Stimulated activated CD8-positive, alpha-beta memory T cell treated with anti-CD3 and anti-CD28 coated beads, Interleukin-4, amount 100 ng/mL, for 48 hours (primary cell): ENCODE results near the gene FUOM.

Experiments used
- DNase-seq: peaks from one replicate; pipeline ENCODE4 v3.0.0-alpha.2; 2020

Gene FUOM

DNA sequence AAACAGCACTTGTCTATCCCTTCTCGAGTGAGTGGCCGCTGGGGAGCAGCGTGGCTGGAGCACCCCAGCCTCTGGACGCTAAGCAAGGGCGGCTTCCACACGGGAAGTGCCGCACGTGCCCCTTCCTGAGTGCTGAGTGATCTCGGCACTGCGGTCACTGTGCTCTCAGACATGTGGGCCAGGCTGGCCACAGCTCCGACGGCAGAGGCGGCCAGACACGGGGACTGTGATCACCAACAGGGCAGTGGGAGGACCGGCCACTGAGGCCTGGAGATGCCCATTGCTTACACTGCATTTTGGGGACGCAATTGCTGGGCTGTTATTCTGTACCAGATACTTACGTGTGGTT is 8.3 kb upstream of the FUOM start:
- no peak for DNase-seq

DNA sequence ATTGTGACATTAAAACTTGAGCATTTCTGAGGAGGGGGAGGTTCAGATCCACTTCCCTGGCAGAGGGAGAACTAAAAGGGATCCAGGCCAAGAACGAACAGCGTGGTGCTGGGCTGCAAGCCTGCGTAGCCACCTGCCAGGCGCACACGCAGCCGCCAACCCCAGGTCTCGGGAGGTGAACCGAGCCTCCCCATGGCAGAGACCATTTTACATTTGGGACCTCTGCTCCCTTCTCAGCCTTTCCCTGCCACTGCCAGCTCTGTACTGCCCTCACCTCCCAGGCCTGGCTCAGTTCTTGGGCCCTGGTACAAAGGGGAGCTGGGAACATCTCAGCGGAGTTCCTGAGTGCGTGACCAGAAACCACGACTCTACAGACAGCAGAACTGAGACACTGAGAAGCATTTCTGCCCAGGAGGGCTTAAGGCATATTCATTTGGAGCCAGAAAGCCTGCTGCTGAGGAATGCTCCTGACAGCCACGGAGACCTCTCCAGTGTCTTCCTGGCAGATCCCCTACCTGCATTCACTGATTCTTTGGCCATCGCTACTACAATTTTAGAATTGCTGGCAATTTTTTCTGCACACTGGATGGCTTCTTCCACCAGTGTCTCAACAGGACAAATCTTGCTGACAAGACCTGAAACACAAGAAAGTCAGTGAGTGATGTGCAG is 7.8 kb upstream of the FUOM start:
- DNase-seq = no peak

DNA sequence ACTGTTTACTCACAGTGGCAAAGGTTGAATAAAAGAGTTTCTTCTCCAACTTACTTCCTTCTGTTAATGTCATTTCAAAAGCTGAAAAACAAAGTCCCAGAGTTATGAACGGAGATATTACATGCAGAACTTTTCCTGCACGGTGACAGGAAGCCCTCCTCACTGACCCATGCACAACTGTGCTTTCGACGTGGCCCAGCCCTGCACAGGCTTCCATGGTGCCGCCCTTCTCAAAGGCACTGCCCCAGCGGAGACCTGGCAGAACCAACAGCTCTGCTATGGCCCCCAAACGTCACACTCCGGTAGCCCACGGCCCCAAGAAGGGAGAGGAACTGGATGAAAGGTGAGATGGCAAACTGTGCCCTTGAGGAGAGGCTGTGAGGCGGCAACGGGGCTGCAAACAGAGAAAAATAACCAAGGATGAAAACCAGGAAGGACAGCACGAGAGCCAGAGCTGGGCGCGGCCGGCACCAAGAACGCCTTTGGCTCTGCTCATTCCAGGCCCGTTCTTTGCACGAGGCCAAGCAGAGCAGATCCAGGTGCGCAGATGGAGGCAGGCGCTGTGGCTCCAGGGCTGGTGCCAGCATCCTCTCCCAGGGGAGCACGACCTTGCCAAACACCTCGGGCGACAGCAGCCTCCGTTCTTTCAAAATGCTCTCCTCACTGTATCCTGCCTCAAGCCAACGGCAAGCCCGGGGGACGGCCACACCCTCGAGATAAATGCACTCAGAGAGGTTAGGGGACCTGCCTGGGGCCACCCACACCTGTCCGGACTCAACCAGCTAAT is 7.0 kb upstream of the FUOM start:
- DNase-seq = no peak

DNA sequence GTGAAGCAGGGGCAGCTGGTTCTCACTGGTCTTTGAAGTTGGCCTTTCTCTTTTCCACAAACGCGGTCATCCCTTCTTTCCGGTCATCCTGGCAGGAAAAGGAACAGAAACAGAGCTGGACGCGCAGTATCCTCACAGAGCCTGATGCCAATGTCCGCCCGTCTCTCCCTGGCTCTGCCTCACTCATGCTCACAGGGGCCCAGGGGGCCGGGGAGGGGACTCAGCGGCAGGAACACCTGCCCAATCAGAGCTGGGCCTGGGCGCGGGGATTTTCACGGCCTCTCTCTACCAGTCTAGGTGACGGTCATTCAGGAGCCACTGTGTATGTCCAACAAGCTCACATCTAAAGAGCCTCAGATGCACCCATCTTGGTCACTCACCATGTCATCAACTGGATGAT is 5.0 kb upstream of the FUOM start:
- no peak for DNase-seq

DNA sequence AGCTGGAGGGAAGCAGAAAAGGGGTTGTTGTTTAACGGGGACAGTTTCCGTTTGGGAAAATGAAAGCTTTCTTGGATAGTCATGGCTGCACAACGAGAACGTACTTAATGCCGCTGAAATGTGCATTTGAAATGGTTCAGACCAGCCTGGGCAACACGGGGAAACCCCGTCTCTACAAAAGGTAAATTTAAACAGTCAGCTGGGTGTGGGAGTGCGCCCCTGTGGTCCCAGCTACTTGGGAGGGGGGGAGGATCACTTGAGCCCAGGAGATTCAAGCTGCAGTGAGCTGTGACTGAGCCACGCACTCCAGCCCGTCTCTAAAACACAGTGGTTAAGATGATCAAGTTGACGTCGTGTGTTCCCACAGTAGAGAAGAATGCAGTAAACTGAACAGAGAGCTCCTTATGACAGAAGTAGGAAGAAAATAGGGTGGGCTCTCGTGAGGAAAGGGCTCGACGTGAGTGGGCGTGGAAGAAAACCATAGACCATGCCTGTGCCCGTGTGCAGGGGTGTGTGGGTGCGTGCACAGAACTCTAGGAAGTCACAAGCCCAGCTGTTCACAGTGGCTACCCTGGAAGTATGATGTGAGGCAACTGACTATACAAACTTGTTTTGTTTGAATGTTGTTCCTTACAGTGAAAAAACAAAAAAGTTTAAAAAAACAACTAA is 4.1 kb upstream of the FUOM start:
- DNase-seq = no peak

DNA sequence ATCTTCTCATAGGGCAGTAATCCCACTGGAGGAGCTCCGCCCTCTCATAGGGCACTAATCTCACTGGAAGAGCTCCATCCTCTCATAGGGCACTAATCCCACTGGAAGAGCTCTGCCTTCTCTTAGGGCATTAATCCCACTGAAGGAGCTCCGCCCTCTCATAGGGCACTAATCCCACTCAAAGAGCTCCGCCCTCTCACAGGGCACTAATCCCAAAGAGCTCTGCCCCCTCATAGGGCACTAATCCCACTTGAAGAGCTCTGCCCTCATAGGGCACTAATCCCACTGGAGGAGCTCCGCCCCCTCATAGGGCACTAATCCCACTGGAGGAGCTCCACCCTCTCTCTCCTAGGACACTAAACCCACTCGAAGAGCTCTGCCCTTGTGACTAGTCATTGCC is 3.4 kb upstream of the FUOM start:
- DNase-seq = no peak

DNA sequence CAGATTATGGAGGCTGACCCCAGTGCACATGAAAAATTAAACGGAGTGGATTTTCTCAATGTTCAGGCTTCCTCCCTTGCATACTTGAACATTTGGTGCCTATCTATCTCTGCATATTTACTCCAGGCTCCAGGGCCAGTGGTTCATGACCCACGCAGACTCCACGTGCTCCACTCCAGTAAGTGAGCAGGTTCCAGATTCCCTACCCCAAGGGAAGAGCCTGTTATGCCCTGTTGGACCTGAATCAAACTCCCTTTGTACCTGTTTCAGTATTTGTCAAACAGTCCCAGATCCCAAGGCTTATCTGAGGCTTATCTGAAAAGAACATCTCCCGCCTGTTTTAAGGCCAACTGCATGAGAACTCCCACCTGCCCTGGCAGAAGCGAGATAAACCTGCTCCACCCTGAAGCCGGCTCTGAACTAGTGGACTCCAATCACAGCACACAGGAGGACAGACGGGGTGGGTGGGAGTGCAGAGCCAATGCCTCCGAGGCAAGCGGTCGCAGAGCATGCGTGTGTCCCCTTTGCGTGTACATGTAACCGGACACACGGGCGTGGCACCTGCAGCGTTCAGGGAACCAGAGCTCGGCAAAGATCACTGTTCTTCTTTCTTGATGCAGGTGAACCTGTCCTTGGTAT is 2.3 kb upstream of the FUOM start:
- no peak for DNase-seq

DNA sequence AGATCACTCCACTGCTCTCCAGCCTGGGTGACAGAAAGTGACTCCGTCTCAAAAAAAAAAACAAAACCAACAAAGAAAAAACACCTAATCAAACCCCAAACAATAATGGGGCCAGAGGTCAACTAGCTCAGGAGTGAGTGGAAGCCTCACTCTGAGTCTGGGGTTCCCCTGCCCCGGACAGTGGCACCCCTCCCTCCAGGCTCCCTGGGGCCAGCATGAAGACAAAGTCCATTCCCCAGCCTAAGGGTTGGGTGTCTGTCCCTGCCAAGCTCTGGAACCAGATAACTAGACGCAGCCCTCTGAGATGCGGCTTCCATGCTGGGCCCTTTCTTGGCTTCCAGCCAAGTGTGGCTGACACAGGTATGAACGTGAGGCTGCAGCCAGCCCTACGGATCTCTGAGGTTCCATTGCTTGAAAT is 1.7 kb upstream of the FUOM start:
- DNase-seq = no peak

DNA sequence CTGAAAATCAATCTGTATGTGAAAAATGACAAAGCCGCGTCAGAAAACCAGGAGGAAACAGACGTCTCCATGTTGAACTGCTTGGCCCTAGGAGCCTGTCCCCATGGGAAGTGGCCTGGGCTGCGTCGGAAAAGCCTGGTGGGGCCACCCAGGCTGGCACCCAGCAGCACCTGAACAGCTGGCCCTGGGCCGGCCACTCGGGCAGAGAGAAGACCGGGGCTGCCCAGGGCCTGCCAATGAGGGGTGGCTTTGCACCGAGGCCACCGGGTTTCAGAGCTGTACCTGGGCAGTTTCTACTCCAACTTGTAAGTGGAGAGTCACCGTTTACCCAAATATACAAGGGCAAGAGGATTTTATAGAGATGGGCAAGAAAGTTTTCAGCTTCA is 1.1 kb upstream of the FUOM start:
- no peak for DNase-seq

DNA sequence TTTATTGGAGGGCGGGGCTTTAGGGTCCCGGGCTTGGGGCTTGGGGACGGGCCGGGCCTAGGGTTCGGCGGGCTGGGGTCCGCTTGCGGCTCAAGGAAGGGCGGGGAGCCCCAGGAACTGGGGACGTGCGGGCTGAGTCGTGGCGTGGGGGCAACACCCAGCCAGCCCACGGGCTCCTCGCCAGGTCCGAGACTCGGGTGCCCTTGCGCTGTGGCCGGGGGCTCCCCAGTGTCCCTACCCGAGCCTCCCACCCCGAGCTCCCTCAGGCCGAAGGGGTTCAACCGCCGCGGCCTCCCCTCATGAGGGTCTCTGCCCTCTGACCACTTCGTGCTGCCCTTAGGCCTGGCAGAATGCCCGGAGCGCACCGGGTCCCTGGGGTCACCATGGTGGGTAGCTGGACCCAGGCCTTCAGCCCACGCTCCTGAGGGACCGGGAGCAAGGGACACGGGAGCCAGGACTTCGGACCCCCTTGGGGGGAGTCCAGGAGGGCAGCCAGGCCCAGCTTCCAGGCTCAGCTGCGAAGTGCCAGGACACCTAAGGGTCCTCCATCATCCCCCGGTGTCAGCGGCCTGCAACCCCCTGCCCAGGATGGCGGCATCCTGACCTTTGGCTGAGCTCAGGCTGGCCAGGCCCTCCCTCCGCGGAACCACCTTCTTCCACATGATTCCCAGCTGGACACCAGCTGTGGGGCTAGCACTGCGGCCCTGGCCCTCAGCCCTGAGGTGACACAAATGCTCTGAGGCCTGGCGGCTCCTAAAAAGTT is 524 bp upstream of the FUOM start:
- DNase-seq = no peak

DNA sequence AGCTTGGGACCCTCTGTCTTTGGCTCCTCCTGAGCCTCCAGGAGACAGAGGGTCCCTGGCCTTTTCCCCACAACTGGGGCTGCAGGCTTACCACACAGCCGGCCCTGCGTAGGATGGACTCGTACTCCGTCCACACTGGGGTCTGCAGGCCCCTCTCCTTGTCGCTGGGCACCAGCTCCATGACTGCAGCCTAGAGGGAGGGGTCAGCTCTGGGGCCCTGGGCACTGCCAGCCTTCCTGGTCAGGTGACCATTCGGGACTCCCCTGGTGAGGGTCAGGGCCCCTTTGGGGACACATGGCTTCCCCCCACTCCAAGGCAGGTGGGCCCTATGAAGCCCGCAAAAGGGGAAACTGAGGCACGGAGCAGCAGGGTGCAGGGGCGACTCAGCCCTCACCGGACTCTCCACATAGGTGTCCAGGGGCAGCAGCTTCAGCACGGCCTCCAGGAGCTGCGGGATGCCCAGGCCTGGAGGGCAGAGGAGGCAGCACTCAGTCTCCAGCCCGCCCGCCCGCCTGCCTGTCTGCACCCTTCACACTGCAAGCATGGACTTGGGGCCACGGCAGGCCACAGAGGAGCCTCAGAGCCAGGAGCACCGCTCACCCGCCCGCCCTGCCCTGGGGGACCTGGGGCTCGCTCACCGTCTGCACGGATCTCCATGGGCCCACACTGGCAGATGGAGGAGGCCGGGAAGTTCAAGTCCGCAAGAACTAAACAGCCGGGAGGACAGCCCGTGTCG is 1.1 kb downstream of the FUOM start:
- no peak for DNase-seq

DNA sequence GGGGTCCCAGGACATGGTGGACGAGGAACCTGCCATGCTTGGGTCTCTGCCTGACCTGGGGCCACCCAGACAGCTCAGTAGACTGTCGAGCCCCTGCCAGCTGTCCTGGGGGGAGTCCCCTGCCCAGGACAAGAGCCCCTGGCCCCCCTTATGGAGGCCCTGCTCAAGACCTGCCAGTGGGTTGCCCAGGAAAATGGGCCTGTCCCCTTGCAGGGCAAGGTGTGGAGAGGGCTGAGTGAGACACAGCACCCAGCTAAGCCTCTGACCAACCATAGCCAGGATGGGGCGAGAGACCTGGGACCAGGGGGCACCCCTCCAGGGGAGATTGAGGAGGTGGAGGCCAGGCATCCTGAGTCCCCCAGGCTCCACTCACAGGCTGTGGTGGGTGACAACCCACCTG is 1.8 kb downstream of the FUOM start:
- DNase-seq = no peak

DNA sequence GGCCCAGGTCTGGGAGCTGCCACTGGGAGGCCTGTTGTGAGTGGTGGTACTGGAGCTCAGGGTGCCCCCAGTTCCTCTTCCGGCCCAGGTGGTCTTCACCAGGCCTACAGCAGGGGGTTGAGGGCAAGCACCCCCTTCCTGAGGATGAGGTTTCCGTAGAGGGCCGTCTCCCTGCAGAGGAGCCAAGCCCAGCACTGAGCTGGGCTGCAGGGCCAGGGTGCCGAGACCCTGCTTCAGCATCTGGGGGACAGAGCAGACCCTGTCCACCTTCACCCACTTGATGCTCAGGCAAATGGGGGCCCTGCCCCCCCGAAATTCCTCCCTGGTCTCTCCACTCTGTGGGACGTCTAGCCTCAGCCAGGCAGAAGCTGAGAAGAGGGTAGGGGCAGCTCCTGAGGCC is 2.6 kb downstream of the FUOM start:
- DNase-seq = no peak

DNA sequence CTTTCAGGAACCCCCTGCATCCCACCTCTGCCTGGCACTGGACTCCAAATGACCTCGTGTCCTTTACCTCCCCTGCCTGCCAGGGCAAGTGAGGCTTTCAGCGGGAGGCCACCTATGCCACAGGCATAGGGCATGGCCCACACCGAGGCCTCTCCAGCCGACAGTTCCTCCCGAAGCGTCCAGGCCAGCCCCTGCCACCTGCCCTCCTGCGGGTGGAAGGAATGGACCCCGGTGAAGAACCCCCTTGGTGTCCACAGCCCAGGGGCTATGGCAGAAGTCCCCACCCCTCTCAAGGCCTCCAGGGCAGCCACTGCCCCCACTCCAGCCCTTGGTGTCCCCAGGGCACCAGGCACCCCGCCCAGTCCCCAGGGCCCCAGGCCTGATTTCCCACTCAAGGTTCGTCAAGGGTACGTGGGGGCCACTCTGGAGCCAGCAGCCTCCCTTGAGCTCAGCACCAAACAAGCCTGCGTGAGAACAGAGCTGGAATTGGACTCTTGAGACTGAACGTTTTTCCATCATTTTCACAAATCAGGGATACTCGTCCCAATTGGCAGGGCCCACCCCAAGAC is 3.1 kb downstream of the FUOM start:
- no peak for DNase-seq

DNA sequence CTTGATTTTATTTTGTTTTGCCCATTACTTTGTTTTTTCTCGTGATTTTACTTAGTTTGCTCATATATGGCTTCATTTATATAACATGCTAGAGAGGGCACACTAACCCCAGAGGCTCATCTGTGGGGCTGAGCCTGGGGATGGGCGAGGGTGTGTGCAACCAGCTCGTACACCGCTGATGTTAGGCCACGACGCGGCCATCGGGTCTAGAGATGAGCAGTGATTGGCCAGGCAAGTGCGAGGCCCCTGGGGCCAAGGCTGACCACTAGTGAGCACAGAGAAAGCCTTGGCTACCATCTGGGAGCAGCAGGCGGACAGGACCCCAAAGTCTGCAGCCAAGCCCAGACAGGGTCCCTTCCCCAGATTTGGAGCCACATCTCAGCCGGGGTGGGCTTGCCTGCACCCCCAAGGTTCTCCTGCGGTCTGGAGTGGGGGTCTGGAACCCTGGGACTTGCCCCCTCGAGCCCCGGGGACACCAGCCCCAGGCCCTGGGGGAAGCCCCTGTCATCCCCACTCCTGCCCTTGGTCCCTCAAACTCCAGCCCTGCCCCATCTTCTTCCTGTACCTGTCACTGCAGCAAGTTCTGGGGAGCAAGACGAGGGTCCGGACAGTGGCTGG is 3.7 kb downstream of the FUOM start:
- no peak for DNase-seq

DNA sequence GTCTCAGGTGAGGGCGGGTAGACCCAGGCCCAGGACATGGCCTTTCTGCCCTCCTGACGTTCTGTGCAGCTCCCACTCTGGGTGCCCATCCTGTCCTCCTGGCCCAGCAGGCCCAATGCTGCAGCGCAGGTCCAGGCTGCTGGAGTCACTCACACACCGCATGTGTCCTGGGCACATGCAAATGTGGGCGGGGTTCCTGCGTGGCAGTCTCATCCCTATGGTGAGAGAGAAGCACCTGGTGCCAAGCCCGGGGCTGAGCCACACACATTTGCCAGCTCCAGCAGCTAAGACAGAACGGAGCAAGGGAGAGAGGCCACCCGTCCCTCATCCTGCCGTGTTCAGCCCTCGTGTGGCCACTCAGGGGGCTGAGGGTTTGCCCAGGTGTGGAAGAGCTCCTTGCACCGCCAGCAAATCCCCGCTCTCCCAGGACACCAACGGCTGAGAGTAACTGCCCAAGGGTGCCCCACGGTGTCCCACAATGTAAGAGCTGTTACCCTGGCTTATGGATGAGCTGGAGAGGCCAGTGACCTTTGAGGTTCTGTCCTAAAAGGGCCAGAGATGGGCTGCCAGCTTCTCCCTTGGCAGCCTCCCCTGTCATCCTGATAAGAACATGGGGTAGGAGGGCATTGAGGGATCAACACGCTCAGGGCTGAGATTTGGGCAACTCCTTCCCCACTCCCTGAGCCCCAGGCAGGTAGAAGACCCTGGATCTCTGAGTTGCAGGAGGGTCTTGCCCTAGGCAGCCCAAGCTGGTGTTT is 4.4 kb downstream of the FUOM start:
- DNase-seq = no peak

DNA sequence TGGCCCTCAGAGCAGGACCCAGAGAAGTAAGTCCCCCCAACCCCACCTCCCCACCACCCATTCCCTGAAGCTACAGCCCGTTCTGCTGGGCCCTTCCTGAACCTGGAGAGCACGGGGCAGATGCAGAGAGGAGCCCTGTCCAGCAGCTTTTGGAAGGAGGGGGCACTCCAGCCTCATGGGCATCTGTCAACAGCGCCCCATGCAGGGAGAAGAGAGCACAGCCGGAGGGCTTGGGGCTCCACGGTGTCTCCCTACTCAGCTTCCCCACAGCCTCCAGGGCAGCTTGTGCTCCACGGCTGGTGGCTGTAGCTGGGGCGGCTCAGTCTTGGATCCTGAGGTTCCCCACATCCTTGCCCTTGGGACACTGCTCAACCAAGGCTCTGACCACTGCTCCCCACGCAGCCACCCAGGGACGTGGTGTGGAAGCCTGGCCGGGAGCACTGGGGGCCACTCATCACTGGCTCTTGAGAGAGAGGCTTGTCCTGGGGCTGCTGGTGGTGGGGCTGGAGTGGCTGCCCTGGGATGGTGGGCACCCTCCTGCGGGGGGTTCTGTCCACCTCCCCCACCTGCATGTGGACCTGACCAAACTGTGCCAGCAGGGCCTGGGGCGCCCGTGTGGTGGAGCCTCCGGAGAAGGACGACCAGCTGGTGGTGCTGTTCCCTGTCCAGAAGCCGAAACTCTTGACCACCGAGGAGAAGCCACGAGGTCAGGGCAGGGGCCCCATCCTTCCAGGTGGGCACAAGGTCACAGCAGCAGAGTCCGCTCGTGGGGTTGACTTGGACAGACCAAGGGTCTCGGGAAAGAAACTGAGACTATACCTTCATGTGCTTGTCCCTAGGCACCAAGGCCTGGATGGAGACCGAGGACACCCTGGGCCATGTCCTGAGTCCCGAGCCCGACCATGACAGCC is 6.2 kb downstream of the FUOM start:
- no peak for DNase-seq

DNA sequence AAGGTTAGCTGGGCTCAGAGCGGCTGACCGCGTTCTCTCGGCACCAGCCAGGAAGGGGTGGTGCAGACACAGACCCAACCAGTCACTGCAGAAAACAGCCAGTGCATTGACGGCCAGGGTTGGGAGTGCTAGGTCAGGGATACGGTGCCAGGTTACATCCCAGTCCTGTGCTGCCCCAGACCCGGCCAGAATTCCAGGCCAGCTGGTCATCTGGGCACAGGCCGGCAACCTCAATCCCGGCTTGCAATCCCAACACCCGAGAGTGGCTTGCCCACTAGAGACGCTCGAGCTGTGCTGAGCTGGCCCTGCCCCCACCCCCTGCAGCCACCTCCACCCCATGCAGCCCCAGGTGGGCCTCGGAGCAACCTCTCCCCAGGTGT is 6.9 kb downstream of the FUOM start:
- no peak for DNase-seq

DNA sequence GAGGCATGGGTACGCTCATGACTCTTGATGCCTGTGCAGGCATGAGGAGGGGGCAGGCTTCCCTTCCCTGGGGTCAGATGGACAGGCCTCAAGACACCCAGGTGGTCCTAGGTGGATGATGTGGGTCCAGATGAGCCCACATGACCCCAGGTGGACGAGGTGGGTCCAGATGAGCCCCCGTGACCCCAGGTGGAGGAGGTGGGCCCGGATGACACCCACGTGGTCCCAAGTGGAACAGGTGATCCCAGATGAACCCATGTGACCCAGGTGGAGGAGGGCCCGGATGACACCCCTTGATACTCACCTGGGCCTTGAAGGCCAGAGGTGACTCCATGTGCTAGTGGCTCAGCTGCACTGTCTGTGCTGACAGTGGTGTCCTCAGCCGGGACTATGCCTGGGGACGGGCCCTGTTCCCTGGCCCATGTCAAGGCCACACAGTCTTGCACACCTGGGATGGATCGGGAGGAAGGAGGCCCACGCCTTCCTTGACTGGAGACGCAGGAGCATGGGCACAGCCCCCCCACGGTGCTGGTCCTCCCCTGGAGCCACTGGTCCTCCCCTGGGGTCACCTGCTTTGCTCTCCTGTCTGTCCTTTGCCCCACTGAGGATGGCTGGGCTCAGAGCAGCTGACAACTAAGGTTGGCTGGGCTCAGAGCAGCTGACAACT is 7.4 kb downstream of the FUOM start:
- no peak for DNase-seq
